Cardiac muscle cell (in vitro differentiated cells and primary cell): ENCODE measurements around the gene ZNF281. TPM values are rescaled to one million over a fixed set of nuclear protein-coding genes. Genes with fewer than 3 reads are reported as not detected.

Experiments used
- DNase-seq, 2 donors: peaks; one replicate each; pipeline versions ENCODE4 v3.0.0 to v3.0.0-alpha.2; 2010 to 2017; ENCODE audit warnings: low read depth in 1 of 2, low spot score in 1 of 2
- H3K27ac ChIP-seq: fragments of 200-600 bp; sonication (generic); 2 replicates; pipeline ENCODE4 v1.5.1; 2016
- H3K27me3 ChIP-seq: fragments of 200-600 bp; sonication (generic); 2 replicates; pipeline ENCODE4 v1.6.0; 2016; ENCODE audit warnings: control low read depth
- H3K36me3 ChIP-seq: fragments of 200-600 bp; sonication (generic); 2 replicates; pipeline ENCODE4 v1.5.1; 2016; ENCODE audit warnings: control low read depth
- H3K4me1 ChIP-seq: fragments of 200-600 bp; sonication (generic); 2 replicates; pipeline ENCODE4 v1.8.1; 2017; ENCODE audit warnings: low read depth, mild to moderate bottlenecking, mixed run types
- H3K4me3 ChIP-seq: fragments of 200-600 bp; sonication (generic); 2 replicates; pipeline ENCODE4 v1.5.1; 2016; ENCODE audit warnings: mild to moderate bottlenecking
- H3K9me3 ChIP-seq: fragments of 200-600 bp; sonication (generic); 2 replicates; pipeline ENCODE4 v1.5.1; 2017; ENCODE audit warnings: low read depth, mild to moderate bottlenecking, control low read depth
- polyA plus RNA-seq: library from polyadenylated mRNA; unstranded; fragments of >200 nt; fragmentation: Nextera tagmentation; extraction: Ambion mirVana; gene quantifications from 2 replicates; pipeline ENCODE4 v1.2.1, GENCODE V29; 2016
- total RNA-seq: library from RNA; depleted of rRNA; stranded (reverse); fragments of >200 nt; gene quantifications from 2 replicates; pipeline ENCODE4 v1.2.3, GENCODE V29; 2016
- TF ChIP-seq, protein P1 (sequence below): IDR thresholded peaks from 2 replicates; pipeline ENCODE4 v1.5.1; 2012; ENCODE audit warnings: low read depth, mild to moderate bottlenecking, low read length

ZNF281 gene, protein sequence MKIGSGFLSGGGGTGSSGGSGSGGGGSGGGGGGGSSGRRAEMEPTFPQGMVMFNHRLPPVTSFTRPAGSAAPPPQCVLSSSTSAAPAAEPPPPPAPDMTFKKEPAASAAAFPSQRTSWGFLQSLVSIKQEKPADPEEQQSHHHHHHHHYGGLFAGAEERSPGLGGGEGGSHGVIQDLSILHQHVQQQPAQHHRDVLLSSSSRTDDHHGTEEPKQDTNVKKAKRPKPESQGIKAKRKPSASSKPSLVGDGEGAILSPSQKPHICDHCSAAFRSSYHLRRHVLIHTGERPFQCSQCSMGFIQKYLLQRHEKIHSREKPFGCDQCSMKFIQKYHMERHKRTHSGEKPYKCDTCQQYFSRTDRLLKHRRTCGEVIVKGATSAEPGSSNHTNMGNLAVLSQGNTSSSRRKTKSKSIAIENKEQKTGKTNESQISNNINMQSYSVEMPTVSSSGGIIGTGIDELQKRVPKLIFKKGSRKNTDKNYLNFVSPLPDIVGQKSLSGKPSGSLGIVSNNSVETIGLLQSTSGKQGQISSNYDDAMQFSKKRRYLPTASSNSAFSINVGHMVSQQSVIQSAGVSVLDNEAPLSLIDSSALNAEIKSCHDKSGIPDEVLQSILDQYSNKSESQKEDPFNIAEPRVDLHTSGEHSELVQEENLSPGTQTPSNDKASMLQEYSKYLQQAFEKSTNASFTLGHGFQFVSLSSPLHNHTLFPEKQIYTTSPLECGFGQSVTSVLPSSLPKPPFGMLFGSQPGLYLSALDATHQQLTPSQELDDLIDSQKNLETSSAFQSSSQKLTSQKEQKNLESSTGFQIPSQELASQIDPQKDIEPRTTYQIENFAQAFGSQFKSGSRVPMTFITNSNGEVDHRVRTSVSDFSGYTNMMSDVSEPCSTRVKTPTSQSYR
- total RNA-seq (17.0 and 20.4 TPM in 2 replicates), polyA plus RNA-seq (19.8 and 34.9 TPM in 2 replicates)

DNA sequence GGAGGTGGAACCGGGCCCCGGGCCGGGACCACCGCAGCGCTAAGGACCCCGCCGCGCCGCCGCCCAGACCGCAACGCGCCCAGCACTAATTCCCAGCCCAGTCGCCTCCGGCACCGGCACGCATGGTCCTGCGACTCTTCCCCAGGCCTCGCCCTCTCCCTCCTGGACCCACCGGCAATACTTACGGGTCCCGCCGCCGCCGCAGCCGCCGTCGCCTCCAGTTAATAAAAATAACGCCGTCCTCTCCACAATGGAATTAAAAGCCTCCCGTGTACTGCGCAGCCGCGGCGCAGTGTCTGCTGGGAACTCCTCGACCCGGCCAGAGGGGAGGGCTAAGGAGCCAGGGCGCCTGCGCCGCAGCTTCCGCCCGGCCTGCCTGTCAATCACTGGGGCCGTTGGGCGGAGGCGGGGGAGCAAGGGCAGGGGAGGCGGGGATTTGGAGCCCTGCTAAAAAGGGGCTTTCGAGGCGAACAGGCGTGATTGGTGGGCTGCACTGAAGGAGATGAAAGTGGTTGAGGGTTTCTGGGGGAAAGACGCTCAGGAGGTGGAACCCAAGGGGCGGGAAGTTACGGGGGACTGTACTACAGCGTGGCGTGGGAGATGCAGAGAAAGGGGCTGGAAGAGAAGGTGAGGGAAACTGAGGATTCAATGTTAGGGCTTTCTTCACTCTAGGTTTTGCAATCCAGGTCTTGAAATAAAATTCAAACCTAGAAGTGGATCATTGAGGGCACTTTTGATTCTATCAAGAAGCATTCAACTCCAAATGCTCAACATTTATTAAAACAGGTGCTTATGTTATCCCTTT lies at the start of gene ZNF281:
TSS of gene ZNF281 (minus strand) at position 276 of the 805 bp plus-strand sequence. CDS start 331 bp downstream, outside the sequence.
- Histone ChIP-seq H3K4me3 (peak within 1 kb of the TSS; percentile 55), H3K9me3 (no peaks in the 10 kb centered on the region), H3K36me3 (peaks cover 8% of the 10 kb centered on the region), H3K27me3 (no peaks in the 10 kb centered on the region), H3K27ac (peak within 1 kb of the TSS; percentile 83), H3K4me1 (peaks cover 45% of the 10 kb centered on the region)
- DNase-seq, result peak; percentile 95 to 98
- TF ChIP-seq, protein P1, sequence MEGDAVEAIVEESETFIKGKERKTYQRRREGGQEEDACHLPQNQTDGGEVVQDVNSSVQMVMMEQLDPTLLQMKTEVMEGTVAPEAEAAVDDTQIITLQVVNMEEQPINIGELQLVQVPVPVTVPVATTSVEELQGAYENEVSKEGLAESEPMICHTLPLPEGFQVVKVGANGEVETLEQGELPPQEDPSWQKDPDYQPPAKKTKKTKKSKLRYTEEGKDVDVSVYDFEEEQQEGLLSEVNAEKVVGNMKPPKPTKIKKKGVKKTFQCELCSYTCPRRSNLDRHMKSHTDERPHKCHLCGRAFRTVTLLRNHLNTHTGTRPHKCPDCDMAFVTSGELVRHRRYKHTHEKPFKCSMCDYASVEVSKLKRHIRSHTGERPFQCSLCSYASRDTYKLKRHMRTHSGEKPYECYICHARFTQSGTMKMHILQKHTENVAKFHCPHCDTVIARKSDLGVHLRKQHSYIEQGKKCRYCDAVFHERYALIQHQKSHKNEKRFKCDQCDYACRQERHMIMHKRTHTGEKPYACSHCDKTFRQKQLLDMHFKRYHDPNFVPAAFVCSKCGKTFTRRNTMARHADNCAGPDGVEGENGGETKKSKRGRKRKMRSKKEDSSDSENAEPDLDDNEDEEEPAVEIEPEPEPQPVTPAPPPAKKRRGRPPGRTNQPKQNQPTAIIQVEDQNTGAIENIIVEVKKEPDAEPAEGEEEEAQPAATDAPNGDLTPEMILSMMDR, result no peak

DNA sequence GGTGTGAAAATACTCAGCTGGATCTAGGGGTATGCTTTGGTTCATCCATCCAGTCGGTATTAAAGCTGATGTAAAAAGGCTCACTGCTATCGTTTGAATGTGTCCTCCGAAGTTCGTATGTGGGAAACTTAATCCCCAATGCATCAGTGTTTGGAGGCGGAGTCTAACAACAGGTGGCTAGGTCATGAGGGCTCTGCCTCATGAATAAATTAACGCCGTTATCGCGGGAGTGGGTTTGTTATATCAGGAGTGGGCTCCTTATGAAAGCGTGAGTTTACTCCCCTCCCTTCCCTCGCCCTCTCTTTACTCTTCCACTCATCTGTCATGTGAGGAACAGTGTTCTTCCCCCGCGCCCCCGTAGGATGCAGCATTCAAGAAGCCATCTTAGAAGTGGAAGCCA lies 48.9 kb upstream of the ZNF281 start:
- no peak for DNase-seq
- H3K4me1 ChIP-seq, result no peaks in the 10 kb centered on the region

DNA sequence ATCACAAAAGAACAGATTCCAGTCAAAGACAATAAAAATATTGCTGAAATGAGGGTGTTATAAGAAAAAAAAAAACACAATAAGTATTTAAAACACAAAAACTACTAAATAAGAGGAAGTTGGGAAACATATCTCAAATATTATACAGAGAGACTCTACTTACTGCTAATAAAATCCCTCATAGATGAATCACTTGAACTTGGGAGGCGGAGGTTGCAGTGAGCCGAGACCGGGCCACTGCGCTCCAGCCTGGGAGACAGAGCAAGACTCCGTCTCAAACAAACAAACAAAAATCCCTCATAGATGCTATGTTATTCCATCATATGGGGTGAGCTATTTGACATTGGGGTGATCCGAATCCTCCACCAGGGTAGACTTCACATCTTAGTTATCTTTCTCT lies 48.0 kb upstream of the ZNF281 start:
- Histone ChIP-seq H3K27ac (no peak overlapping the region), H3K4me1 (no peaks in the 10 kb centered on the region), H3K9me3 (no peaks in the 10 kb centered on the region), H3K36me3 (no peaks in the 10 kb centered on the region), H3K27me3 (no peaks in the 10 kb centered on the region), H3K4me3 (no peak overlapping the region)
- no peak for DNase-seq
- TF ChIP-seq, protein P1, result no peak

More for the DNA sequence above, 48.9 kb upstream of the ZNF281 start:
- Histone ChIP-seq H3K27ac (no peak overlapping the region), H3K36me3 (no peaks in the 10 kb centered on the region), H3K9me3 (no peaks in the 10 kb centered on the region), H3K4me3 (no peak overlapping the region), H3K27me3 (no peaks in the 10 kb centered on the region)
- TF ChIP-seq, protein P1, result no peak

DNA sequence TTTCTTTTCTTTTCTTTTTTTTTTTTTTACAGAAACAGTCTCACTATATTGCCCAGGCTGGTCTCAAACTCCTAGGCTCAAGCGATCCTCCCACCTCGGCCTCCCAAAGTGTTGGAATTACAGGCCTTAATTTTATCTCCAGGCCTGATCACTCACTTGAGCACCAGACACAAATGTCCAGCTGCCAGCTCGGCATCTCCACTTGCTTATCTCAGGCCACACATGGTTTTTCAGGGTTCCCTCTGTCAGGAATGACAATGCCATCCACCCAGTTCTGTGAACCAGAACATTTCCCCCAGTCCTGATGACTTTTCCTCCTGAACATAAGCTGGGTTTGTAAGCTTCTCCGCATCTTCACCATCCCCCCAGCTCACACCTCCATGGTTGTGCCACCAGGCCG lies 44.6 kb upstream of the ZNF281 start:
- no peak for DNase-seq
- no peaks in the 10 kb centered on the region for H3K9me3 ChIP-seq
- H3K36me3 ChIP-seq, result no peaks in the 10 kb centered on the region
- H3K27me3 ChIP-seq, result no peaks in the 10 kb centered on the region
- TF ChIP-seq, protein P1, result no peak
- H3K4me3 ChIP-seq, result no peak overlapping the region
- no peaks in the 10 kb centered on the region for H3K4me1 ChIP-seq
- H3K27ac ChIP-seq, result no peak overlapping the region

DNA sequence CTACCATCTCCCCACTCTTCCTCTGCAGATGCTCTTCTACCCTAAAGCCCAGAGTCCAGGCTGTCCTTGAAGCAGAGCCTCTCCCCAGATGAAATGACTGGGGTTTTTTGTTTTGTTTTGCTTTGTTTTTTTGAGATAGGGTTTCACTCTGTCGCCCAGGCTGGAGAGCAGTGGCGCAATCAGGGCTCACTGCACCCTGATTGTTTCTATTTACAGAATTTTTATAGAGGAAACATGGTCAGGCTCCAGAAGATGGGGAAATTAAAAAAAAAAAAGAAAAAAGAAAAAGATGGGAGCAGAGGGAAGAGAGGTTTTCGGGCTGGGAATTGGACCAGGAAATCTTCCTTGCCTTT lies 43.7 kb upstream of the ZNF281 start:
- DNase-seq, result peak in 1 of 2 donors; percentile 20
- TF ChIP-seq, protein P1, result no peak
- Histone ChIP-seq H3K4me1 (no peaks in the 10 kb centered on the region), H3K9me3 (no peaks in the 10 kb centered on the region), H3K27ac (no peak overlapping the region), H3K27me3 (no peaks in the 10 kb centered on the region), H3K36me3 (no peaks in the 10 kb centered on the region), H3K4me3 (no peak overlapping the region)
